GM21423 (cell line): ENCODE results near the gene COL27A1.
"Not testable (repeated sequence)": the region's sequence is repeated elsewhere in the genome, so short reads cannot be mapped to it uniquely, and the experiment has no call there.

Experiments
- ATAC-seq: cut with Tn5 transposase; IDR thresholded peaks from one replicate; pipeline ENCODE4 v1.9.1; 2021; ENCODE audit warnings: mild to moderate bottlenecking, moderate library complexity; ENCODE audit not compliant: unreplicated experiment

The COL27A1 gene

DNA sequence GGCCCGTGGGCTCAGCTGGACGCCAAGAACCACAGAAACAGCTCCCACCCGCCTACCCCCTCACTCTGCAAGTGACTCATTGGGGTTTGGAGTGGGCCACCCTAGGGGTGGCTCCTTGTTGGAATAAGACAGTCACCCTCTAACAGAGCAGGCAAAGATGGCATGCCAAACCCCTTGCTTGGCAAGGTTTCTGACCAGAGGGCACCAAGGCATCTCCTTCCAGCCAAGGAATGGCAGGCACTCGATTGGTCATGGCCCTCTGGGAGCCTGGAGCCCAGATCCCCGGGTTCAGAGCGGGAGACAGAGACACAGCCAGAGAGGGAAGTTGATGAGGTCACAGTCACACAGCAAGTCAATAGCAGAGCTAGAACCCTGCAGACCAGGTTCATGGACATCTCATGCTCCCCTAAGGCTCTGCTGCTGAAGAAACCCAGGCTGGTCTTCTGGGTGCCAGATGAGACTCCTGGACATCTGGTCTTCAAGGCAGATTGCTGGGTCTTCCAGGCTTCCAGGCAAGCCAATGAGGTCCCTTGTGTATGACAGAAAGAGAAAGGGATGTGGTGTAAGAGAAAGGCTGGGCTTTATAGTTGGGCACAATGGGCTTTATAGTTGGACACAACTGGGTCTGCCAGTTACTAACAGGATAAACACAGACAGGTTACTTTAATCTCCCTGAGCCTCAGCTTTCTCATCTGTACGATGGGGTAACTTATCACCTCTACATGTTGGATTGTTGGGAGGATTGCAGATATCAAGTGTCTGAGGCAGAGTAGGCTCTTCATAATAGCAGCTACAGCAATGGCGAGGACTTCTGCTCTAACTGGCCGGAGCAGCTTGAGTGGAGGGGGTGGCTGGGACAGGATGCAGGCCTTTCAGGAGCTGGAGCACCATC is 33.0 kb upstream of the COL27A1 start:
- ATAC-seq, result no peak

DNA sequence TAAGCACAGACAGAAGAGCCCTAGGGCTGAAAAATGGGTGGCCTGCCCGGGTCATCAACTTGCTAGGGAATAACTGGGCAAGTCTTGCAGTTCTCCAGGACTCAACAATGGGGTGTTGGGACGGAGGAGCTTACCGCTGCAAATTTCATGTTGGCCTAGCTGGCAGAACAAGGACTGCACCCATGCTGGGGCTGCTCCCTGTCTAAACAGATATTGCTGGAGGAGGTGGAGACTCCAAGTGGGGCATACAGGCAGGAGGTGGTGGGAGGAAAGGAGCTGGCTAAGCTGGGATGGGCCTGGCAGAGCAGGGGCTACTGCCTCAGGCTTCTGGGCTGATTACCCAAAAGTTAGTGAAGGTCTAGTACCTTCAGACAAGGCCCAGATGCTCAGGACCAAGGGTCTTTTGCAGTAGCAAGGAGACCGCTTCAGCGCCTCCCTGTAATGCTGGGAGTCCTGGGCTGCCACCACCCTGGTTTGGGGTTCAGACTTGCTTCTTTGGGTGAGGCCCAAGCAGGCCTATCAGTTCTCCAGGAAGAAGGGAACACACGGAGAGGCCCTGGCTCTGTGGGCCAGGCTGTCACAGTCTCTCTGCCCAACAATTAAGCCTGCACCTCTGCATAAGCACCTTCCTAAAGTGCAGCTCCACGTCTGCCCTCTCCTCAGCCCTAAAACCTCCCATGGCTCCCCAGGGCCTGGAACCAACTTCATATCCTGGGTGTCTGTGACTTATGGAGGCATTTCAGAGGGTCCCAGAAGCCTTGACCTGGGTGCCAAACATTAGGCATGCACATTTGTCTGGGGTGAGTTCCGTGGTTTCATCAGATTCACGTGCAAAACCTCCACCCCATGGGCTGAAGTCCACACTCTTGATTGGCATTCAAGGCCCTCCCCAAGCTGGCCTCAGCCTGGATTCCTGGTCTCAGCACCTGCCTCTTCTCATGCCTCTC is 32.0 kb upstream of the COL27A1 start:
- no peak for ATAC-seq

DNA sequence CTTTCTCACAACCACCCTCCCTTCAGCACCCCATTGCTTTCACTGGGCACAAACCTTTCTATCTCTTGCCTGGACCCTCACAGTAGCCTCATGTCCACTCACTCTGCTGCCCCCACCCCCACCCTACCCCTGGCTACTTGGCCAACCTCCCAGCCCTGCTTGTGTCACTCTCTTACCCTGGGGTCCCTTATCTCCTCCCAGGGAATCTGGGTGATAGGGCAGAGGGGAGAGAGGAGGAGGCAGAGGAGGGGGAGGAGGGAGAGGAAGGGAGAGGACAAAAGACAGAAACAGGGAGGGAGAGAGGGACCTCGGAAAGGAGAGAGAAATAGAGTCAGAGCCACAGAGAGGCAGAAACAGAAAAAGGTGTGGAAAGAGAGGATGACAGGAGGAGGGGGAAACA is 31.2 kb upstream of the COL27A1 start:
- ATAC-seq, result no peak

DNA sequence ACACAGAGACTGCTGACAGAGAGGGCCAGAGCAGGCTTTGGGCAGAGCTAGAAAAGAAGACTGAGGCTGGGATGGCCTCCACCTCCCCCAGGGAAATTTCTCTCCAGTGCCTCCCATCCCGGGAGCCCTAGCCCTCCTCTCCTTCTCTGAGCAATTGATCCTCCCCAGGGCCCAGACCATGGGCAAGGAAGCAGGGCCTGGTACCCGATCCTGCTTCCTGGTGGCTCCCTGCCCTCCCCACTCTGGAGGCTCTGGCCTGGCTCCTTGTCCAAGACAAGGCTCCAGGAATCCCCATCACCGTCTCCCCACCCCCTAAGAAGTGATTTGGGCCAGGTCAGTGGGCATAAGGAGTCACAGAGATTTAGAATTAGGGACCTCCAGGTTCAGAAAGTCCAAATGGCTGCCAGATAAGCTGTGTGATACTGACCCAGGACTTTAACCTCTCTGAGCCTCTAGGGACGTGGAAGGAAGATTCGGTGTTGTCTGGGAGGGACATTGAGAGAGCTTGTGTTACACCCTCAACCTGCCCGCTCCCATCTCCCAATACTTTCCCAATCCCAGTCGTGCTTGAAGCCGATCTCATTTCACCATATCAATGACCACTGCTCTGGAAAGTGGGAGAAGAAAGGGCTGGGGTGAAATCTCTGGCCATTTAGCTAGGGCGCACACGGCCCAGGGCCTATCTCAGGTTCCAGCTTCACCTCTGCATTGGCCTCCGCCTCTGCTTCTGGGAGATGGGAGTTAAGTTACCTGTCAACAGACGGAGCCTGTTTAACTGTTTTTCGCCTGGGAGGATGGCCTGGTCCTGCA is 30.5 kb upstream of the COL27A1 start:
- no peak for ATAC-seq

DNA sequence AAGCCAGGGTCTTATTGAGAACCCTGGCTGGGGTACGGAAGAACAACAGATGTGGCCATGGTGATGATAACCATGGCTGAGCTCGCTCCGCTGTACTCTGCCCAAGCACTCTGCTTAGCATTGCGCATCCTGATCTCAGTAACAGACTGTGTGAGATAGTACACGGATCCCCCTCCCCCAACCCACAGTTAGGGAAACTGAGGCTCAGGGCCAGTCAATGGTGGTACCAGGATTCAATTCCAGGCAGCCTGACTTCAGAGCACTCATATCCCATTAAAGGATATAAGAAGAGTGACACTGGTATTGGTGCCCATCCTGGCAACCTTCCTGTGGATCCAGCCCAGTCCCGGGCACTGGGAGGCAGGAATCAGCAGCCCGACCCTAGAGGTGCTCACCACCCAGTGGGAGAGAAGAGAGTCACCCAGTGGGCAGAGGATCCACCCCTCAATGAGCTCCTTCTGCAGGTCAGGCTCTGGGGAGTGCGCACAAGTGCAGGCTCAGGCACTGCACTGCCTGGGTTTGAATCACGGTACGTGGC is 29.8 kb upstream of the COL27A1 start:
- no peak for ATAC-seq

DNA sequence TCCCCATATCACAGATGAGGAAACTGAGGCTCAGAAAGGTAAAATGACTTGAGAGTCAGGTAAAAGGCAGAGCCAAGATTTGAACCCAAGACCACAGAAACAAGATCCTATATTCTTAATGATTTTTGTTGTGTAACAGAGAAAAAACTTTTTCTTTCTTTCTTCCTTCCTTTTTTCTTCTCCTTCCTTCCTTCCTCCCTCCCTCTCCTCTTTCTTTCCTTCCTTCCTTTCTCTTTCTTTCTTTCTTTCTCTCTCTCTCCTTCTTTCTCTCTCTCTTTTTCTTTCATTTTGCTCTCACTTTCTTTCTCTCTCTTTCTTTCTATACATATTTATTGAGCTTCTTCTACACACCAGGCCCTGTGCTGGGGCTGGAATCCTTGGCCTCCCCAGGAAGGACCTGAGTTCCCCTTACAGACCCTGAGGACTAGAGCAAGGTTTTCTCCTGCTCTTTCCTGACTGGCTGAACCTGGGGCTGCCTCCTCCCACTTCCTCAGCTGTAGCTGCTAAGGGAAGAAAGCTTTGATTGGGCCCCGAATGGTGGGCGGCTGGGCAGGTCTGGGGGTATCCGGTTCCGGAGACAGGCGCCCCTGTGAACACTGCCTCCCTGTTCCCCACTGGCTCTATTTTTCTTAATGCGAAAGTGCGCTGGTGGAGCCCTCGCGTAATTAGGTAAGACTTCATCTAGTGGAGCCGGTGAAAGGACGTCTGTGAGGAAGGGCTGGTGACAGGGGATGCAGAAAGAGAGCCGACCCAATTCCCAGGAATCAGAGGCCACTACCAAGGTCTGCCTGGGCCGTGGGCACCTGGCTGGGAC is 28.9 kb upstream of the COL27A1 start:
- no peak for ATAC-seq

- not testable (repeated sequence) for ATAC-seq
Observed at GRCh38 chr9:114128759-114129158, 26.6 kb upstream of the COL27A1 start.

- ATAC-seq, result no peak
Observed at GRCh38 chr9:114130141-114130540, 25.2 kb upstream of the COL27A1 start.

GRCh38 chr9:114130624-114131277 is 24.6 kb upstream of the COL27A1 start:
- ATAC-seq, result no peak

- ATAC-seq, result no peak
Observed at GRCh38 chr9:114131808-114132549, 23.4 kb upstream of the COL27A1 start.

GRCh38 chr9:114132550-114132918 is 22.8 kb upstream of the COL27A1 start:
- no peak for ATAC-seq

GRCh38 chr9:114134827-114135396 is 20.4 kb upstream of the COL27A1 start:
- no peak for ATAC-seq

GRCh38 chr9:114137831-114138230 is 17.5 kb upstream of the COL27A1 start:
- ATAC-seq, result no peak

DNA sequence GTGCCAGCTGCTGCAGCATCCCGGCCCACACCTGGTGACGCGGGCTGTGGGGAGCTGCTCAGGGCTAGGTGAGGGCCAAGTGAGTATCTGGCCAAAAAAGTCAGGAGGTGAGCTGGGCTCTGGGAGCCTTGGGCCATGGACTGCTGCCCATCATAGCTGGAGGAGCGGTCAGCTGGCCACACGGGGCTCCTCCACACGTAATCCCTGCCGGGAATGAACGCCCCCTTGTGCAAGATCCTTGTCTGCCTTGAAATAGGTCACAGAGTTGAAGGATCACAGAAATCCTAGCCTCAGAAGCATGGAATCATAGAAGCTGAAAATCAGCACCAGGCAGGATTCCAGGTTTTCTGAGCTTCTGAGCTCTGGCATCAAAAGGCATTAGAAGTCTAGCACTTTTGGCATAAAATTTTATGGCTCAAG is 16.8 kb upstream of the COL27A1 start:
- ATAC-seq, result no peak

GRCh38 chr9:114139071-114139470 is 16.3 kb upstream of the COL27A1 start:
- no peak for ATAC-seq

DNA sequence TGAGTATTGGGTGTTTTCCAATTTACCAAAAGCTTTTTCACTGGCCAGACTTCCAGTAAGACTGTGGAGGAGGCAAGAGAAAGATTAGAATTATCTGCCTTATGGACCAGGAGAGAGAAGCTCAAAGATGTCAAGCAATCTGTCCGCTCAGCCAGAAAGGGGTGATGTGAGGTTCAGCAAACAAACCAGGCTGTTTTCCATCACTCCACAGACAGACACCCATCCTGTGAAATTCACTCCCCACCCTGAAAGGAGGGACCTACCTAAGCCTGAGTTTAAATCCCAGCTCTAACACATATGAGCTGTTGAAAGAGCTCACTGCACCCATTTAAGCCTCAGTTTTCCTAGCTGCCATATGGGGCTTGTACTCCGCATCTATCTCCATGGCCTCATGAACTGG is 14.9 kb upstream of the COL27A1 start:
- no peak for ATAC-seq

GRCh38 chr9:114140850-114141249 is 14.5 kb upstream of the COL27A1 start:
- ATAC-seq, result no peak
